Tibial nerve (tissue), 4 donors: ENCODE measurements around the gene SPART.

ENCODE experiments used
- CTCF ChIP-seq, 5 experiments: fragments of 200-600 bp in 3 of 5; fragments of 450-650 bp in 2 of 5; sonication (generic) in 3 of 5; IDR thresholded peaks; one replicate each; pipeline ENCODE4 v1.5.1; 2016 to 2019; ENCODE audit warnings: antibody characterized with exemption in 5 of 5, mild to moderate bottlenecking in 3 of 5, moderate library complexity in 2 of 5
- EP300 ChIP-seq, 2 donors: sonication (generic); formaldehyde crosslinking; IDR thresholded peaks; one replicate each; pipeline ENCODE4 v1.6.1; 2017; ENCODE audit warnings: antibody characterized with exemption in 2 of 2, mild to moderate bottlenecking in 1 of 2
- POLR2A ChIP-seq, 2 donors: fragments of 450-650 bp; IDR thresholded peaks; one replicate each; pipeline ENCODE4 v1.6.1; 2017; ENCODE audit warnings: antibody characterized with exemption in 2 of 2, mild to moderate bottlenecking in 2 of 2, moderate library complexity in 2 of 2

GRCh38 chr13:36347531-36348210 is 1.5 kb upstream of the SPART start:
- TF ChIP-seq EP300 (IDR thresholded peaks at IDR 0.05) (no peak), CTCF (IDR thresholded peaks at IDR 0.05) (no peak), POLR2A (IDR thresholded peaks at IDR 0.05) (no peak)
